BLaER1 (cell line): ENCODE results near the gene CNOT3.
A peak's percentile ranks its signal among the peaks of the same experiment; 100 is the strongest.

Experiments used
- H3K27ac ChIP-seq: shearing (Covaris generic); formaldehyde crosslinking; 2 replicates; pipeline ENCODE4 v1.8.1; 2022
- H3K27me3 ChIP-seq: shearing (Covaris generic); formaldehyde crosslinking; 2 replicates; pipeline ENCODE4 v1.8.1; 2022
- H3K36me3 ChIP-seq: shearing (Covaris generic); formaldehyde crosslinking; 2 replicates; pipeline ENCODE4 v1.8.1; 2022
- H3K4me1 ChIP-seq: shearing (Covaris generic); formaldehyde crosslinking; 2 replicates; pipeline ENCODE4 v1.8.1; 2022
- H3K4me2 ChIP-seq: shearing (Covaris generic); formaldehyde crosslinking; 2 replicates; pipeline ENCODE4 v1.8.1; 2022
- H3K4me3 ChIP-seq: shearing (Covaris generic); formaldehyde crosslinking; 2 replicates; pipeline ENCODE4 v1.8.1; 2022
- H3K9ac ChIP-seq: shearing (Covaris generic); formaldehyde crosslinking; 2 replicates; pipeline ENCODE4 v1.8.1; 2022
- H3K9me3 ChIP-seq: shearing (Covaris generic); formaldehyde crosslinking; 2 replicates; pipeline ENCODE4 v1.8.1; 2022
- H4K20me1 ChIP-seq: shearing (Covaris generic); formaldehyde crosslinking; 2 replicates; pipeline ENCODE4 v1.8.1; 2022
- Cebpa-rat ChIP-seq: shearing (Covaris generic); IDR thresholded peaks from 2 replicates; pipeline ENCODE4 v1.8.1; 2022

CNOT3 gene

DNA sequence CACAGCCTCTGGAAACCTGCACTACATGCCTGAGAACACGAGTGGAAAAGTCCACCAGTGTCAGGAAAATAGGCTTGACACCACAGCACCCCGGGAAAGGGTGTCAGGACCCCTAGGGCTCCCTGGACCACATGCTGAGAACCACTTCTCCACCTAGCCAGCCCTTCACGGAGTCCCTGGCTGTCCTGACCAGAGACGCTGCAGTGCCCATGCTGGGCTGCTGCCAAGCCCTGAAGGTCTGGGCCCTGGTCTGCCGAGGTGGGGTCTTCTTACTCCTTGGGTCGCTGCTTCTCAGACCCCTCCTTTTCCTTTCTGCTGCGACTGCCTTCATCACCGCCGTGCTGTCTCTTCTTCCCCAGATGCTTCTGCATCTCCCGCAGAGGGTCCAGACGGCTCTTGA lies 18.9 kb downstream of the CNOT3 start:
- Histone ChIP-seq H3K4me3 (no peak overlapping the region), H3K36me3 (peaks cover 69% of the 10 kb centered on the region), H3K27me3 (no peaks in the 10 kb centered on the region), H3K4me1 (peaks cover 34% of the 10 kb centered on the region), H4K20me1 (peaks cover 66% of the 10 kb centered on the region), H3K27ac (no peak overlapping the region), H3K4me2 (no peak overlapping the region), H3K9me3 (no peaks in the 10 kb centered on the region), H3K9ac (no peak overlapping the region)
- no peak for TF ChIP-seq Cebpa-rat

DNA sequence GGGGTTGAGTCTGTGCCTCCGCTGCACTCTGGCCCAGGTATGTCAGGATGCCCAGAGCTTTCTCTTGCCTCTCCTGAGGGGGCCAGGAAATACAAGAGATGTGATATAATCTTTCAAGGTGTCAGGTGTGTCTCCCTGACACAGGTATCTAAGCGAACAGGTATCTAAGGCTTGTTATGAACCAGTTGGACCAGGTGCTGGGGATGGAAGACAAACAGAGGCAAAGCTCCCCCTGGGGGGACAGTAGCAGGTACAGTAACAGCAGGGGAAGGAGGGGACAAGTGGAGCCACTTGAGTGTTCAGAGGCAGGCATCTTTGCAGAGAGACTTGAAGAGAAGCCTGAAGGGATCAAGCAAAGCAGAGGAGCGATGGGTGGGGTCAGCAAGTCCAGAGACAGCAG lies 19.4 kb downstream of the CNOT3 start:
- no peak overlapping the region for H3K27ac ChIP-seq
- no peak overlapping the region for H3K4me2 ChIP-seq
- peaks cover 66% of the 10 kb centered on the region for H4K20me1 ChIP-seq
- H3K36me3 ChIP-seq = peaks cover 64% of the 10 kb centered on the region
- TF ChIP-seq Cebpa-rat = no peak
- no peaks in the 10 kb centered on the region for H3K9me3 ChIP-seq
- no peak overlapping the region for H3K9ac ChIP-seq
- no peaks in the 10 kb centered on the region for H3K27me3 ChIP-seq
- H3K4me3 ChIP-seq = no peak overlapping the region
- H3K4me1 ChIP-seq = peaks cover 38% of the 10 kb centered on the region

GRCh38 chr19:54158812-54159351 lies 21.3 kb downstream of the CNOT3 start:
- H3K9ac ChIP-seq = peak overlapping the region; percentile 85
- no peak for TF ChIP-seq Cebpa-rat
- H3K4me3 ChIP-seq = peak overlapping the region; percentile 73
- H3K4me2 ChIP-seq = peak overlapping the region; percentile 98
- no peaks in the 10 kb centered on the region for H3K9me3 ChIP-seq
- H3K27me3 ChIP-seq = no peaks in the 10 kb centered on the region
- peaks cover 49% of the 10 kb centered on the region for H4K20me1 ChIP-seq
- H3K36me3 ChIP-seq = peaks cover 45% of the 10 kb centered on the region
- peaks cover 53% of the 10 kb centered on the region for H3K4me1 ChIP-seq
- H3K27ac ChIP-seq = peak overlapping the region; percentile 90

DNA sequence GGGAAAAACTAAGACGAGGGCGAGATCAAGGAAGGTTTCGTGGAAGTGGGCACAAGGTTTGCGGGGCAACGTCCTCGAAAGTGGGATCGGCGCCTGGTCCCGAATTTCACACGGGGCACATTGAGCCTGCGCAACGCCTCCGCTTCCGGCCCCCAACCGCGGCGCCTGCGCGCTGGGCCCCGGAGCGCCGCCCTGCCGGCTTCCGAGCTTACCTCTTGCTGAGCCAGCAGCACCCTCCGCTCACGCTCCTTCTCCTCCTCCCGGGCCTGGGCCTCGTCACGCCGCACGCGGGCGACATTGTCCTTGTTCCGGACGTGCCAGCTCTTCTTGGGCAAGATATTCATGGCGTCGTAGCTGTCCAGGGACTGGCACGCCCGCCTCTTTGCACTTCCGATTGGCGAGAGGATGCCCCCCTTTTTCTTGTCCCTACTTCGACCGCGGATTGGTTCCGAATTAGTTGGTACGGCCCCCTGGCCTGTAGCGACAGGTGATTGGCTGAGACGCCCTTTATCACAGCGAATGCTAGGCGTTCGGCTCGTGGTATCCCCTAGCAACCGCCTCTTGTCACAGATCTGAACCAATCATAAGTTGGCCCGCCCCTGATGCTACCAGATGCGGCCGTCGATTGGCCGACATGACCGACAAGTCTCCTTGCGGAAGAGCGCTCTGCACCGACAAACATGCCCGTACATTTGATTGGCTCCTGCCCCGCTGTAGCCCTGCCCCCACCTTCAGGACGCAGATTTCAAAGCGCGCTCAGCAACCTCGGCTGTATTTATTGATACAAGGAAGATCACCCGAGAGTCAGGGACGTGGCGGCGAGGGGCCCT lies 22.0 kb downstream of the CNOT3 start, which contains the start of gene LENG1:
LENG1 (minus strand) TSS at position 370 of the 830 bp plus-strand sequence; CDS start at position 344, 26 bp downstream.
- H3K27ac ChIP-seq = peak within 1 kb of the TSS; percentile 90
- peaks cover 38% of the 10 kb centered on the region for H3K36me3 ChIP-seq
- no peaks in the 10 kb centered on the region for H3K9me3 ChIP-seq
- peak within 1 kb of the TSS; percentile 87 for H3K9ac ChIP-seq
- H3K4me2 ChIP-seq = peak within 1 kb of the TSS; percentile 98
- H3K27me3 ChIP-seq = no peaks in the 10 kb centered on the region
- H3K4me3 ChIP-seq = peak within 1 kb of the TSS; percentile 73
- H3K4me1 ChIP-seq = peaks cover 57% of the 10 kb centered on the region
- peaks cover 42% of the 10 kb centered on the region for H4K20me1 ChIP-seq
- 0 out of 2 replicates have a peak, but pooled peaks have one; percentile 7 for TF ChIP-seq Cebpa-rat

DNA sequence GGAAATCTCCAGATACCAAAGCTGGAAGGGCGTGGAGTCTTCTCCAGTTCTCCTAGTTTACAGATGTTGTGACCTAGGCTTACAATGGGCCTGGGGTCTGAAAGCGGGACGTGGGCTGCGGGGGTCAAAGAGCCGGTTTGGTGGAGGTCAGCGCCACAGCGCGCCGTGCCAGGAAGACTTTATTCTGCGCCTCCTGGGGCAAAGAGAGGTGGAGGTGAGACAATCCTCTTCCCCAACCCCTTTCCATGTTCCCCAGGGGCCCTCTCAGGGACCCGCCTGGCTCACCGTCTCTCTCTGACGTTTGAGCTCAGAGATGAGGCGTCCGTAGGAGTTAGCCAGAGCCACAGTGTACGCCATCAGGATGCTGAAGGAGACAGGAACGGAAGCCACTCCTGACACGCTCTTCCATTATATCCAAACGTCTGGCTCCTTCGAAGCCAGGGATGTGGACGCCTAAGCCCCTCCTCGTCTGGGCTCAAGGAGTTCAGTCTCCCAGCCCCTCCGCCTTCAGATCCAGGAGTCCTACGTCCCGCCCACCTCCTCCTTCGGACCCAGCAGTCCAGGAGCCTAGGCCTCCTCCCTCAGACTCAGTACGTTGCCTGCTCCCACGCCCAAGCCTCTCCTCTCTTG lies 22.7 kb downstream of the CNOT3 start:
- peak overlapping the region; percentile 73 for H3K4me3 ChIP-seq
- H3K9me3 ChIP-seq = no peaks in the 10 kb centered on the region
- H3K27ac ChIP-seq = peak overlapping the region; percentile 76
- TF ChIP-seq Cebpa-rat = no peak
- H3K4me2 ChIP-seq = peak overlapping the region; percentile 97
- no peaks in the 10 kb centered on the region for H3K27me3 ChIP-seq
- H3K36me3 ChIP-seq = peaks cover 31% of the 10 kb centered on the region
- peaks cover 35% of the 10 kb centered on the region for H4K20me1 ChIP-seq
- H3K9ac ChIP-seq = peak overlapping the region; percentile 87
- peaks cover 55% of the 10 kb centered on the region for H3K4me1 ChIP-seq

GRCh38 chr19:54160854-54161253 lies 23.3 kb downstream of the CNOT3 start:
- H3K9ac ChIP-seq = peak overlapping the region; percentile 87
- peaks cover 55% of the 10 kb centered on the region for H3K4me1 ChIP-seq
- H3K4me3 ChIP-seq = peak overlapping the region; percentile 73
- peak overlapping the region; percentile 76; the same call in 1 of the 2 replicates for H3K27ac ChIP-seq
- peaks cover 29% of the 10 kb centered on the region for H4K20me1 ChIP-seq
- TF ChIP-seq Cebpa-rat = no peak
- no peaks in the 10 kb centered on the region for H3K27me3 ChIP-seq
- H3K9me3 ChIP-seq = no peaks in the 10 kb centered on the region
- H3K36me3 ChIP-seq = peaks cover 25% of the 10 kb centered on the region
- H3K4me2 ChIP-seq = peak overlapping the region; percentile 97

GRCh38 chr19:54162241-54162805 lies 24.8 kb downstream of the CNOT3 start:
- Histone ChIP-seq H3K4me3 (peak overlapping the region; percentile 73), H3K27ac (no peak overlapping the region), H3K36me3 (peaks cover 11% of the 10 kb centered on the region), H4K20me1 (peaks cover 14% of the 10 kb centered on the region), H3K4me1 (peaks cover 55% of the 10 kb centered on the region), H3K27me3 (no peaks in the 10 kb centered on the region), H3K9me3 (no peaks in the 10 kb centered on the region), H3K9ac (no peak overlapping the region), H3K4me2 (peak overlapping the region; percentile 97)
- TF ChIP-seq Cebpa-rat = no peak

DNA sequence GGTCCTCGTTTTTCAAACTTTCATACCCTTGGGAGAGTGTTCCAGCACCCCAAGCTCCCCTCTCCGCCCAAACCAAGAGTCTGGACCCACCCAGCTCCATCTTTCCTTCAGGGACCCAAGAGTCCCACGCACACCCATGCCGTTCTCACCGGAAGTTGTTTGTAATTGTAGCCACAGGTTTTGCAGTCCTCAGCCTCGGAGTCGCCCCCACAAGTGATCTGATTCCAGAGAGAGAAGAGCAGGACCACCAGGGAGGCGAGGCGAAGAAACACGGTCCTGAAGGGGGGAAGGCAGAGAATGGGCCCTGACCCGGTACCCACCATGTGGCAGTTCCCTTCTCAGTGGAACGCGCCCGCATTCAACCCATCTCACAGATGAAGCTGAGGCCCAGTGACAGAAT lies 25.3 kb downstream of the CNOT3 start:
- H3K27ac ChIP-seq = no peak overlapping the region
- peaks cover 55% of the 10 kb centered on the region for H3K4me1 ChIP-seq
- H3K9ac ChIP-seq = no peak overlapping the region
- peak overlapping the region; percentile 72 for H3K4me2 ChIP-seq
- TF ChIP-seq Cebpa-rat = no peak
- no peaks in the 10 kb centered on the region for H3K9me3 ChIP-seq
- H3K36me3 ChIP-seq = peaks cover 5% of the 10 kb centered on the region
- H3K27me3 ChIP-seq = no peaks in the 10 kb centered on the region
- peak overlapping the region; percentile 58; the same call in 1 of the 2 replicates for H3K4me3 ChIP-seq
- H4K20me1 ChIP-seq = peaks cover 14% of the 10 kb centered on the region

GRCh38 chr19:54164369-54165068 lies 27.0 kb downstream of the CNOT3 start:
- peaks cover 14% of the 10 kb centered on the region; the same call in 1 of the 2 replicates for H4K20me1 ChIP-seq
- H3K27me3 ChIP-seq = no peaks in the 10 kb centered on the region
- no peak overlapping the region for H3K27ac ChIP-seq
- H3K9ac ChIP-seq = no peak overlapping the region
- H3K4me1 ChIP-seq = peaks cover 49% of the 10 kb centered on the region
- peak overlapping the region; percentile 46 for H3K4me2 ChIP-seq
- TF ChIP-seq Cebpa-rat = no peak
- H3K4me3 ChIP-seq = no peak overlapping the region
- no peaks in the 10 kb centered on the region for H3K9me3 ChIP-seq
- no peaks in the 10 kb centered on the region for H3K36me3 ChIP-seq
